ENCODE data around the gene PRKCH. TPM values are rescaled to one million over a fixed set of nuclear protein-coding genes. Genes with fewer than 3 reads are reported as not detected.
A peak's percentile ranks its signal among the peaks of the same experiment; 100 is the strongest.

The PRKCH gene
- total and polyA plus RNA-seq, 10 of the 15 experiments (the other 5 are each of a cell fraction or from before 2014, with no cell fraction given) = 10.7 to 140 (median 33.2) TPM

GRCh38 chr14:61386173-61386772, 64.9 kb downstream of the PRKCH start:
- peak overlapping the region; percentile 99 for H3K27ac ChIP-seq (ENCODE audit: control insufficient read depth, insufficient read depth)

More at GRCh38 chr14:61386173-61386772, 64.9 kb downstream of the PRKCH start:
- H3K4me1 ChIP-seq (ENCODE audit: control insufficient read depth, insufficient read depth, low read length) = peaks cover 72% of the 10 kb centered on the region
- peaks cover 87% of the 10 kb centered on the region for H3K79me2 ChIP-seq (ENCODE audit: control insufficient read depth, insufficient read depth, low read length)
- no peaks in the 10 kb centered on the region for H3K9me3 ChIP-seq (replicated peaks; ENCODE audit: control insufficient read depth, insufficient read depth, low read length)
- no peak for FAIRE-seq
- H3K4me3 ChIP-seq = no peak overlapping the region
- H3K27me3 ChIP-seq (replicated peaks in 1 of 2; ENCODE audit: control insufficient read depth in 2 of 2, insufficient read depth in 2 of 2, low read length in 1 of 2) = no peaks in the 10 kb centered on the region
- H3K36me3 ChIP-seq (ENCODE audit: control insufficient read depth in 2 of 2, insufficient read depth in 2 of 2, low read length in 1 of 2) = peaks cover 0 to 4% of the 10 kb centered on the region in 2 experiments; a peak in 2 of 4 replicates
- ChIA-PET RAD21 (ENCODE audit: unreplicated experiment) (interaction anchor here (1.2 to 7.3 kb wide), 9 partner anchors 8 to 69 kb away, joined by 4 to 87 read pairs (median 25); partner anchors contain the start of gene PRKCH), SMC1A (ENCODE audit: uncharacterized antibody, unreplicated experiment) (interaction anchor here (0.7 to 7.7 kb wide), 21 partner anchors 9 to 312 kb away, joined by 3 to 85 read pairs (median 4); partner anchors contain the start of gene PRKCH), POLR2A (interaction anchor here (1.2 to 7.1 kb wide), 8 partner anchors 8 to 63 kb away, joined by 3 to 66 read pairs (median 9); partner anchors contain the start of gene PRKCH), CTCF (interaction anchor here (0.6 to 2.3 kb wide), 8 partner anchors 15 to 451 kb away, joined by 3 to 7 read pairs (median 3); no protein-coding TSS in a partner anchor)
- WGBS (ENCODE audit: insufficient coverage, insufficient replicate concordance, low lambda C conversion rate, missing lambda C conversion rate) = 86% methylated on average over 9 of the region's 9 CpGs
- no peak for DNase-seq (ENCODE audit: low read depth, low spot score)
- no peaks in the 10 kb centered on the region for H4K20me1 ChIP-seq (ENCODE audit: control insufficient read depth, insufficient read depth)
- no TSS peak for BruUV-seq (replicated peaks)
- peak overlapping the region; percentile 28 for H3K4me2 ChIP-seq (ENCODE audit: control insufficient read depth, insufficient read depth)
- H3K9ac ChIP-seq (ENCODE audit: control insufficient read depth, insufficient read depth, low read length) = no peak overlapping the region
- intact Hi-C loops (cut with micrococcal nuclease; ENCODE audit: unreplicated experiment) (loop anchor here (5.0 kb wide), 2 partner anchors 44 to 311 kb away; partner anchors contain the start of gene HIF1A), in situ Hi-C loops (cut with MboI) (no loop called here)
- no peak for ATAC-seq
- TF ChIP-seq POLR2AphosphoS2 (IDR thresholded peaks at IDR 0.05; ENCODE audit: low read depth, low read length) = no peak
- TF ChIP-seq MLLT1 (IDR thresholded peaks at IDR 0.05) = peak; percentile 93
- H2AFZ ChIP-seq (ENCODE audit: control insufficient read depth, low read depth, low read length) = no peak overlapping the region

Measured in GM12878 (cell line).